Thymus (tissue), 11 donors: ENCODE measurements around the gene UBE2C. TPM values are rescaled to one million over a fixed set of nuclear protein-coding genes. Genes with fewer than 3 reads are reported as not detected.

Experiments used
- DNase-seq, 9 donors: peaks; one replicate each; pipeline ENCODE4 v3.0.0-alpha.2; 2013; ENCODE audit warnings: low spot score in 9 of 9, low read depth in 6 of 9, missing footprints in 1 of 9
- H3K27ac ChIP-seq, 2 donors: one replicate each; pipeline ENCODE4 v1.5.1; 2013; ENCODE audit warnings: control low read depth in 1 of 2, low read depth in 1 of 2, low read length in 1 of 2, mild to moderate bottlenecking in 1 of 2, moderate library complexity in 1 of 2
- H3K27me3 ChIP-seq, 2 donors: one replicate each; pipeline ENCODE4 v1.5.1; 2013; ENCODE audit warnings: low read length in 1 of 2; ENCODE audit not compliant: control insufficient read depth in 2 of 2, insufficient read depth in 1 of 2
- H3K36me3 ChIP-seq, 2 donors: one replicate each; pipeline ENCODE4 v1.5.1; 2013; ENCODE audit warnings: low read length in 1 of 2, mild to moderate bottlenecking in 1 of 2, moderate library complexity in 1 of 2; ENCODE audit not compliant: control insufficient read depth in 2 of 2, insufficient read depth in 2 of 2
- H3K4me1 ChIP-seq, 2 donors: one replicate each; pipeline ENCODE4 v1.5.1; 2013; ENCODE audit warnings: low read length in 2 of 2; ENCODE audit not compliant: control insufficient read depth in 2 of 2, insufficient read depth in 2 of 2
- H3K4me3 ChIP-seq, 2 donors: one replicate each; pipeline ENCODE4 v1.5.1; 2013; ENCODE audit warnings: low read length in 2 of 2, control low read depth in 1 of 2, mild to moderate bottlenecking in 1 of 2
- H3K9me3 ChIP-seq, 2 donors: one replicate each; pipeline ENCODE4 v1.5.1; 2013; ENCODE audit warnings: low read length in 1 of 2, mild to moderate bottlenecking in 1 of 2; ENCODE audit not compliant: control insufficient read depth in 2 of 2, insufficient read depth in 1 of 2
- WGBS: extraction: QIAGEN DNeasy Blood & Tissue Kit; methylation state at CpG from one replicate; pipeline ENCODE4 v1.1.7; 2013; 5-methylcytosine and 5-hydroxymethylcytosine counted together
- polyA plus RNA-seq: library from polyadenylated mRNA; stranded (reverse); fragments of 200-250 nt; gene quantifications from one replicate; pipeline ENCODE4 v1.2.3, GENCODE V29; 2013
- total RNA-seq: library from RNA; stranded (reverse); fragments of 120-200 nt; gene quantifications from one replicate; pipeline ENCODE4 v1.2.4, GENCODE V29; 2013
- donor health status: healthy.

Gene UBE2C
- total and polyA plus RNA-seq, 2 donors, result 25.1 to 112 TPM

DNA sequence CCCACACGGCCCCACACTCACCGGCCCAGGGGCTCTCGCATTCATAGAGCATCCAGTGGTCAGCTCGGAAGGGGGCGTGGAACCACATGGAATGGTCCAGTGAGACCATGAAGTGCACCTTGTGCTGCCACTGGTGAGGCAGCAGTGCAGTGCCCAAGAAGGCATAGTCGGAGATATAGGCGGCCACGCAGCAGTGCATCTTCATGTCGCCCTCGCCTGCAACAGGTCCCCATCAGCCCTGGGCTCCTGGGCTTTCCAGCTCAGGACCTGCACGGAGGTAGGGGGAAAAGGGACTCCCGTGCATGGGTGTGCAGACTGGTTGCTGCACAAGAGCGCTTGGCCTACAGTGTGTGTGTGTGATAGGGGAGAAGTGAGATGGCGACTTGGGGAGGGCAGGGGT is 31.1 kb downstream of the UBE2C start:
- H3K27me3 ChIP-seq, result no peaks in the 10 kb centered on the region
- WGBS, result 98% methylated on average over 14 of the region's 14 CpGs
- no peak overlapping the region for H3K4me3 ChIP-seq
- no peak overlapping the region for H3K27ac ChIP-seq
- H3K4me1 ChIP-seq, result no peaks in the 10 kb centered on the region
- H3K36me3 ChIP-seq, result peaks cover 55 to 74% of the 10 kb centered on the region in 2 donors
- no peak for DNase-seq
- H3K9me3 ChIP-seq, result no peaks in the 10 kb centered on the region

DNA sequence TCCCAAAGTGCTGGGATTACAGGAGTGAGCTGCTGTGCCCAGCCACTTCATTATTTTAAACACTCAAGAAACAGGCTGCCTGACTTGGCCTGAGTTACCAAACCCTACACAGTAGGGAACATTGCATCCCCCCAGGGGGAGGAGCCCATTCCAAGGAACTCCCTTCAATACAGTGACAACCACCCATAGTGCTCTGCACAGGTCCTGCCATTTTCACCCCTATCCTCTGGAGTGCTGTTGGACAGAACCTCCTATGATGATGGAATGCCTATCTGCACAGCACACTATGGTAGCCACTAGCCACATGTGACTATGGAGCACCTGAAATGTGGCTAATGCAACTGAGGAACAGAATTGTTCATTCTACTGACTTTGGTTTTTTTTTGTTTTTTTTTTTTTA is 33.0 kb downstream of the UBE2C start:
- Histone ChIP-seq H3K4me3 (no peak overlapping the region), H3K9me3 (no peaks in the 10 kb centered on the region), H3K4me1 (no peaks in the 10 kb centered on the region), H3K36me3 (peaks cover 60 to 76% of the 10 kb centered on the region in 2 donors), H3K27ac (no peak overlapping the region), H3K27me3 (no peaks in the 10 kb centered on the region)
- DNase-seq, result no peak

DNA sequence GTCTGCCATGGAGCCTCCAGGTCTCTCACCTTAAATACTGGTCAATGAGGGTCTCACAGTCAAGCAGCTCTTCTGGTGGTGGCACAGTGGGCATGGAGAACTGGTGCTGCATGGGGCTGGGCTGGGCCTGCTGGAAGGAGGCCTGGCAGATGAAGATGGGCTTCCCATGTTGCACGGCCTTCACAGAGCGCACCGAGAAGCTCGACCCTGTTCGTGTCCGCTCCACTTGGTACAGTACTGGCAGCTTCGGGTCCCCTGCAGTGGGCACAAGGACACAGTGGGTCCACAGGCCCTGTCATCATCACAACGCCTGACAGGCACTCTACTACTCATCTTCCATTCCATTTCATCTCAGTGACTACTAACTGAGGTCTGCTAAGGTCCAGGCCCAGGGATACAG is 36.0 kb downstream of the UBE2C start:
- Histone ChIP-seq H3K9me3 (no peaks in the 10 kb centered on the region), H3K27ac (no peak overlapping the region), H3K4me3 (no peak overlapping the region), H3K4me1 (no peaks in the 10 kb centered on the region), H3K27me3 (no peaks in the 10 kb centered on the region), H3K36me3 (peaks cover 43 to 58% of the 10 kb centered on the region in 2 donors)
- WGBS, result 98% methylated on average over 8 of the region's 8 CpGs
- no peak for DNase-seq

DNA sequence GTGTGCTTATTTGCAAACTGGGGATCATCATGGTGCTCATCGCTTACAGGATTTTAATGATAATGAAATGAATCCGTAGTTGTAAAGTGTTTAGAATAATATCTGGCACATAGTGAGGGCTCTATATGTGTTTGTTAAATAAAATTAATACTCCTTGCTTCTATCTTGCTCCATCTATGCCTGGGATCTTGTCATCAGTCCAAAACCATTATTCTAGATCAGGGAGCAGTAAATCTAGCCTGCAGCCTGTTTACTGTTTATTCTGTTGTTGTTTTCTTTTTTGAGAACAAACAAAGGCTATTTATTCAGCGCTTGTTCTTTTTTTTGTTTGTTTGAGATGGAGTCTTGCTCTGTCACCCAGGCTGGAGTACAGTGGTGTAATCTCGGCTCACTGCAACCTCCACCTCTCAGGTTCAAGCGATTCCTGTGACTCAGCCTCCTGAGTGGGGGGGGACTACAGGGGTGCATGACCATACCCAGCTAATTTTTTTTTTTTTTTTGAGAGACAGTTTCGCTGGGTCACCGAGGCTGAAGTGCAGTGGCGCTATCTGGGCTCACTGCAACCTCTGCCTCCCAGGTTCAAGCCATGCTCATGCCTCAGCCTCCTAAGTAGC is 36.6 kb downstream of the UBE2C start:
- Histone ChIP-seq H3K36me3 (peaks cover 39 to 51% of the 10 kb centered on the region in 2 donors), H3K27me3 (no peaks in the 10 kb centered on the region)
- WGBS, result 97% methylated on average over 8 of the region's 8 CpGs

DNA sequence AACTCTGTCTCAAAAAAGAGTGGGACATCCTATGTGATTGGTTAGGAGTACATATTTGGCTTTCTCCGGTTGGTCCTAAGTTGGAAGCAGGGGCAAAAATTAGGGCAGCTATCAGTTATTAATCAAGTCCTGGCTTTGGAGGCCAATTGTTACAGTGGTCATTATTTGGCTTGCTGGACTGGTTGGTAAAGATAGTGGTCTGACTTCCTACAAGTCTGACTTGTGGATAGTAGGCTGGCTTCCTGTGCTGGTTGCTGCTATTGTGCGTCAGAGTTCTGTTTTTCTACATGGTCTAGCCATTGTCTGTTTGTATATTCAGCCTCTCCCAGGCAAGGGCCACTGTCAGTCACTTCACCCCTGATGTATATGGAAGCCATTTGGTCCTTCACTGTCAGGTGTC is 37.8 kb downstream of the UBE2C start:
- H3K27ac ChIP-seq, result no peak overlapping the region
- H3K4me3 ChIP-seq, result no peak overlapping the region
- H3K36me3 ChIP-seq, result peaks cover 36 to 50% of the 10 kb centered on the region in 2 donors
- no peaks in the 10 kb centered on the region for H3K27me3 ChIP-seq
- no peaks in the 10 kb centered on the region for H3K9me3 ChIP-seq
- DNase-seq, result no peak
- WGBS, result 99% methylated on average over 2 of the region's 2 CpGs
- H3K4me1 ChIP-seq, result peaks cover 0 to 4% of the 10 kb centered on the region in 2 donors

More for the DNA sequence above, 36.6 kb downstream of the UBE2C start:
- Histone ChIP-seq H3K27ac (no peak overlapping the region), H3K4me1 (no peaks in the 10 kb centered on the region), H3K9me3 (no peaks in the 10 kb centered on the region), H3K4me3 (no peak overlapping the region)
- DNase-seq, result no peak

DNA sequence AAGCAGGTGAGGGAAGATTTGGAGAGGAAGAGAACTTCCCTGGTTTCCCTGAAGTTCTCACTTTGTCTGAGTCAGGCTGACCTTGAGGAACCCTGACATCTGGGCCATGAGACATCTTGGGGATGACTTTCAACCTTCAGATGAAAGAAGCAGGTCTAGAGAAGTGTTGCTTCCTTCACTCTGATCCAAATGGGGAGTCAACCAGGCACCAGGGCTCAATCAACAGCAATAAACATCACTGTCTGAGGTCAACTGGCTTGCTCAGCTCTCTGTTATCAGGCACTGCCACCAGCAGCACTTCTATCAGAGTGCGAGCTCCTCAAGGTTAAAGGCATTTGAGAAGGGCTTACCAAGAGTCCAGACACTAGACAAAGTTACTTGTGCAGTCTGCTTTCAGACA is 38.5 kb downstream of the UBE2C start:
- Histone ChIP-seq H3K9me3 (no peaks in the 10 kb centered on the region), H3K4me1 (peaks cover 3 to 8% of the 10 kb centered on the region in 2 donors), H3K27ac (no peak overlapping the region), H3K4me3 (no peak overlapping the region), H3K27me3 (no peaks in the 10 kb centered on the region), H3K36me3 (peaks cover 29 to 45% of the 10 kb centered on the region in 2 donors)
- DNase-seq, result no peak
- WGBS, result 99% methylated on average over 1 of the region's 1 CpG

DNA sequence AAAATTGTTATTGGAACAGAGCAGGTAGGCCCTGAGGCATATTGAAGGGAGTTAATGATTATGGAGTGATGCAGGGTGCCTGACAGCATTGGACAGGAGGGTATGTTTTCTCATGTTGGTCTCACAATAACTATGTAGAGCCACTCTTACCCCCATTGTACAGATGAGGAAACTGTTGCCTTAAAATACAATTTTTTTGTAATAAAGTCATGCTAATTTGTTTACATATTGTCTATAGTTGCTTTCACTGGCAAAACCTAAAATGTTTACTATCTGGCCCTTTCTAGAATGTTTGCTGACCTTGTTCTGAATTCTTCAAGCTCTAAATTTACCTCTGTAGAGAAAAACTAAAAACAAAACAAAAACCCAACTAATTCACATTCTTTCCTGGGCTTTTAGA is 39.1 kb downstream of the UBE2C start:
- Histone ChIP-seq H3K4me3 (no peak overlapping the region), H3K27me3 (no peaks in the 10 kb centered on the region), H3K4me1 (peaks cover 9 to 13% of the 10 kb centered on the region in 2 donors), H3K27ac (no peak overlapping the region), H3K36me3 (peaks cover 23 to 39% of the 10 kb centered on the region in 2 donors), H3K9me3 (no peaks in the 10 kb centered on the region)
- no peak for DNase-seq

DNA sequence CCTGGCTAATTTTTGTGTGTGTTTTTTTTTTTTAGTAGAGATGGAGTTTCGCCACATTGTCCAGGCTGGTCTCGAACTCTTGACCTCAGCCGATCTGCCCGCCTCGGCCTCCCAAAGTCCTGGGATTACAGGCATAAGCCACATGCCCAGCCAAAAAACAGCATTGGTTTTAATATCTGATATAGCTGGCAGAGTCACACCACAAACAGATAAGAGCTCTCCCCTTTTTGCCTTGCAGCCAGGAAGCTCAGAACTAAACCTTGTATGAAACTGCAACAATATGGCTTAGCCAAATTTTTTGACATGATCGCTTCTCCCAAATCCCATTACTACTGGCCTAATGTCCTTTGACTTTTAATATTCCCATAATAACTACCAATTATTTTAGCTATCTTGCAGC is 39.9 kb downstream of the UBE2C start:
- Histone ChIP-seq H3K27me3 (no peaks in the 10 kb centered on the region), H3K4me1 (peaks cover 10 to 15% of the 10 kb centered on the region in 2 donors), H3K36me3 (peaks cover 17 to 33% of the 10 kb centered on the region in 2 donors), H3K27ac (no peak overlapping the region), H3K9me3 (no peaks in the 10 kb centered on the region), H3K4me3 (no peak overlapping the region)
- no peak for DNase-seq
- 99% methylated on average over 6 of the region's 6 CpGs for WGBS

DNA sequence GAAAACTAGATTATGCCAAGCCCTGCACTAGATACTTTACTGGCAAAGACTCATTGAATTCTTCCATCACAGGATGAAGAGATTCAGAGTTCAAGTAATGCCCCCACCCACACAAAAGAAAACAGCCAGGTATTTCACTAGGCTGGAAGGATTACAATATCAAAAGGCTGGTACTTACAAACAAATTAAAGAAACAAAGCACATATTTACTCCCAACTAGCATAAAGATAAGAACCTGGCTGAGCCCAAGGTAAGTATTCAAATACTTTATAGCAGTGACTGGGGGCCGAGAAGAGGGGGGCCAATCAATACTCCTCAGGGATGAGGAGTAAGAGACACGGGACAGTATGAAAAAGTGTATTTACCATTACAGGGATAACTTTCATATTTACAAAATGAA is 41.0 kb downstream of the UBE2C start:
- Histone ChIP-seq H3K4me3 (no peak overlapping the region), H3K9me3 (no peaks in the 10 kb centered on the region), H3K4me1 (peaks cover 16 to 22% of the 10 kb centered on the region in 2 donors), H3K27ac (no peak overlapping the region), H3K36me3 (peaks cover 14 to 22% of the 10 kb centered on the region in 2 donors), H3K27me3 (no peaks in the 10 kb centered on the region)
- 98% methylated on average over 2 of the region's 2 CpGs for WGBS
- DNase-seq, result no peak
